CD14-positive monocyte (primary cell): ENCODE data around the gene PLXNC1. TPM values are rescaled to one million over a fixed set of nuclear protein-coding genes. Genes with fewer than 3 reads are reported as not detected.

Experiments used
- DNase-seq, 3 donors: peaks; one replicate each; pipeline ENCODE4 v3.0.0-alpha.2; 2011 to 2022
- H2AFZ ChIP-seq: 2 replicates; pipeline ENCODE4 v1.6.0; 2012; ENCODE audit warnings: mild to moderate bottlenecking, low read depth, low read length, inconsistent platforms; ENCODE audit not compliant: insufficient read depth, poor library complexity, severe bottlenecking
- H3K27ac ChIP-seq, 2 donors: 1 replicate in 1 of 2; 2 replicates in 1 of 2; pipeline ENCODE4 v1.5.1; 2012 to 2013; ENCODE audit warnings: low read length in 2 of 2, control low read depth in 1 of 2, inconsistent platforms in 1 of 2, low read depth in 1 of 2, mild to moderate bottlenecking in 1 of 2
- H3K27me3 ChIP-seq, 2 donors: one replicate each; pipeline versions ENCODE4 v1.6.0 to v1.6.1; 2011 to 2013; ENCODE audit warnings: low read length in 2 of 2; ENCODE audit not compliant: control insufficient read depth in 2 of 2, insufficient read depth in 2 of 2
- H3K36me3 ChIP-seq, 2 donors: replicated peaks in 1 of 2; 1 replicate in 1 of 2; 2 replicates in 1 of 2; pipeline versions ENCODE4 v1.5.1 to v1.6.1; 2012 to 2013; ENCODE audit warnings: low read length in 2 of 2, control low read depth in 1 of 2, inconsistent platforms in 1 of 2, mild to moderate bottlenecking in 1 of 2; ENCODE audit not compliant: insufficient read depth in 2 of 2, control insufficient read depth in 1 of 2
- H3K4me1 ChIP-seq, 2 donors: 1 replicate in 1 of 2; 2 replicates in 1 of 2; pipeline versions ENCODE4 v1.5.1 to v1.6.1; 2012 to 2013; ENCODE audit warnings: low read length in 2 of 2, control low read depth in 1 of 2, inconsistent platforms in 1 of 2, mild to moderate bottlenecking in 1 of 2, moderate library complexity in 1 of 2; ENCODE audit not compliant: insufficient read depth in 2 of 2, control insufficient read depth in 1 of 2
- H3K4me2 ChIP-seq: replicated peaks from 2 replicates; pipeline ENCODE3; 2012; ENCODE audit warnings: low read length, moderate library complexity, mild to moderate bottlenecking; ENCODE audit not compliant: poor library complexity, severe bottlenecking; ENCODE audit errors: extremely low read depth
- H3K4me3 ChIP-seq, 3 experiments: fragments of 200-600 bp in 1 of 3; sonication (generic) in 1 of 3; replicated peaks in 1 of 3; 1 replicate in 2 of 3; 2 replicates in 1 of 3; pipeline ENCODE4 v1.5.1; 2011 to 2013; ENCODE audit warnings: low read length in 3 of 3, mild to moderate bottlenecking in 3 of 3, control low read depth in 2 of 3, low read depth in 2 of 3, inconsistent platforms in 1 of 3, moderate library complexity in 1 of 3
- H3K79me2 ChIP-seq: 2 replicates; pipeline ENCODE4 v1.6.0; 2012; ENCODE audit warnings: mild to moderate bottlenecking, control low read depth, inconsistent platforms, low read length, moderate library complexity; ENCODE audit not compliant: insufficient read depth
- H3K9ac ChIP-seq: 2 replicates; pipeline ENCODE4 v1.6.0; 2017; ENCODE audit warnings: low read length, mild to moderate bottlenecking; ENCODE audit not compliant: insufficient read depth, poor library complexity, severe bottlenecking
- H3K9me3 ChIP-seq, 2 donors: replicated peaks in 1 of 2; 1 replicate in 1 of 2; 2 replicates in 1 of 2; pipeline versions ENCODE4 v1.5.1 to v1.6.1; 2012 to 2013; ENCODE audit warnings: low read length in 2 of 2, control low read depth in 1 of 2; ENCODE audit not compliant: control insufficient read depth in 1 of 2, insufficient read depth in 1 of 2
- H4K20me1 ChIP-seq: 2 replicates; pipeline ENCODE4 v1.6.0; 2012; ENCODE audit warnings: mild to moderate bottlenecking, low read length, control low read depth, moderate library complexity; ENCODE audit not compliant: insufficient read depth
- H3K27ac Mint-ChIP-seq, 7 donors: one replicate each; pipeline ENCODE4 v1.8.0; 2020; ENCODE audit warnings: mild to moderate bottlenecking in 7 of 7, mixed read lengths in 7 of 7, moderate library complexity in 6 of 7, inconsistent platforms in 2 of 7
- H3K27me3 Mint-ChIP-seq, 3 donors: one replicate each; pipeline ENCODE4 v1.8.0; 2021 to 2022; ENCODE audit warnings: low read depth in 3 of 3, mild to moderate bottlenecking in 3 of 3, mixed read lengths in 3 of 3, moderate library complexity in 3 of 3, inconsistent platforms in 1 of 3
- H3K36me3 Mint-ChIP-seq, 2 donors: one replicate each; pipeline ENCODE4 v1.8.0; 2020; ENCODE audit warnings: mixed read lengths in 2 of 2, inconsistent platforms in 1 of 2, mild to moderate bottlenecking in 1 of 2
- H3K4me1 Mint-ChIP-seq: one replicate; pipeline ENCODE4 v1.8.0; 2020; ENCODE audit warnings: mild to moderate bottlenecking, mixed read lengths
- H3K4me3 Mint-ChIP-seq, 2 donors: one replicate each; pipeline ENCODE4 v1.8.0; 2020; ENCODE audit warnings: mild to moderate bottlenecking in 2 of 2, mixed read lengths in 2 of 2, moderate library complexity in 1 of 2
- H3K9me3 Mint-ChIP-seq, 7 donors: one replicate each; pipeline ENCODE4 v1.8.0; 2020 to 2022; ENCODE audit warnings: mixed read lengths in 7 of 7, mild to moderate bottlenecking in 6 of 7, moderate library complexity in 6 of 7, inconsistent platforms in 2 of 7
- CTCF ChIP-seq: fragments of 200-600 bp; IDR thresholded peaks from one replicate; pipeline ENCODE4 v1.8.0; 2022; ENCODE audit warnings: antibody characterized with exemption, mild to moderate bottlenecking
- WGBS: methylation state at CpG from one replicate; pipeline ENCODE4 v1.1.5; 2013; ENCODE audit warnings: missing lambda C conversion rate; ENCODE audit not compliant: insufficient coverage; 5-methylcytosine and 5-hydroxymethylcytosine counted together
- intact Hi-C, 2 donors: fragments of 100-400 bp; cut with micrococcal nuclease; formaldehyde crosslinking; loops; one replicate each; pipeline versions ENCODE4 v1.15.0 to v1.15.1; 2023
- polyA plus RNA-seq, 3 donors: library from polyadenylated mRNA; depleted of rRNA in 1 of 3; unstranded in 2 of 3; stranded (reverse) in 1 of 3; fragments of 300-500 nt in 2 of 3; fragments of >200 nt in 1 of 3; fragmentation: Illumina TruSeq in 2 of 3; gene quantifications; 1 replicate in 2 of 3; 2 replicates in 1 of 3; pipeline ENCODE4 v1.2.3, GENCODE V29; 2012 to 2021

PLXNC1 gene
- polyA plus RNA-seq, 3 donors: 14.3 to 35.2 (median 15.4) TPM

GRCh38 chr12:94308612-94309011 is 160.2 kb downstream of the PLXNC1 start:
- peaks cover 51 to 82% of the 10 kb centered on the region in 2 donors for H3K36me3 ChIP-seq

GRCh38 chr12:94309373-94309772 is 161.0 kb downstream of the PLXNC1 start:
- no peak for DNase-seq
- H3K9me3 ChIP-seq: no peaks in the 10 kb centered on the region
- H3K9ac ChIP-seq: no peak overlapping the region
- Mint-ChIP-seq H3K4me1 (no peaks in the 10 kb centered on the region), H3K9me3 (no peaks in the 10 kb centered on the region), H3K27ac (no peak overlapping the region), H3K27me3 (no peaks in the 10 kb centered on the region), H3K4me3 (no peak overlapping the region), H3K36me3 (peaks cover 46 to 51% of the 10 kb centered on the region in 2 donors)
- intact Hi-C loops: no loop called here
- H3K4me2 ChIP-seq: no peak overlapping the region
- no peaks in the 10 kb centered on the region for H4K20me1 ChIP-seq
- H3K27ac ChIP-seq: no peak overlapping the region
- H3K79me2 ChIP-seq: no peaks in the 10 kb centered on the region
- peaks cover 44 to 75% of the 10 kb centered on the region in 2 donors for H3K36me3 ChIP-seq
- H3K4me1 ChIP-seq: no peaks in the 10 kb centered on the region
- no peaks in the 10 kb centered on the region for H3K27me3 ChIP-seq
- no peak overlapping the region for H2AFZ ChIP-seq
- TF ChIP-seq CTCF: no peak
- no peak overlapping the region for H3K4me3 ChIP-seq
- no CpG with 5 or more reads among the region's 5 CpGs for WGBS

More at GRCh38 chr12:94308612-94309011, 160.2 kb downstream of the PLXNC1 start:
- Mint-ChIP-seq H3K9me3 (no peaks in the 10 kb centered on the region), H3K4me1 (no peaks in the 10 kb centered on the region), H3K27me3 (no peaks in the 10 kb centered on the region), H3K4me3 (no peak overlapping the region), H3K27ac (peak overlapping the region in 1 of 7 donors; percentile 33), H3K36me3 (peaks cover 50 to 59% of the 10 kb centered on the region in 2 donors)
- Histone ChIP-seq H3K79me2 (no peaks in the 10 kb centered on the region), H3K27me3 (no peaks in the 10 kb centered on the region), H3K9me3 (no peaks in the 10 kb centered on the region), H4K20me1 (no peaks in the 10 kb centered on the region), H2AFZ (no peak overlapping the region), H3K4me3 (no peak overlapping the region), H3K4me2 (no peak overlapping the region), H3K27ac (no peak overlapping the region), H3K9ac (no peak overlapping the region), H3K4me1 (no peaks in the 10 kb centered on the region)
- WGBS: no CpG with 5 or more reads among the region's 2 CpGs
- intact Hi-C loops: no loop called here
- TF ChIP-seq CTCF: no peak
- DNase-seq: no peak
